OCI-LY3 (cell line): Measurements from ENCODE around the gene C11orf24.
A peak's percentile ranks its signal among the peaks of the same experiment; 100 is the strongest.

Experiments used
- H2AFZ ChIP-seq: fragments of 200-600, 300-600 bp; shearing (Covaris generic); 2 replicates; pipeline ENCODE4 v1.6.0; 2014; ENCODE audit warnings: antibody characterized with exemption, low read depth, low read length
- H3K27ac ChIP-seq: fragments of 200-600, 300-600 bp; sonication (generic); 2 replicates; pipeline ENCODE4 v1.5.1; 2014; ENCODE audit warnings: mild to moderate bottlenecking, low read length, moderate library complexity, mixed read lengths
- H3K27me3 ChIP-seq: fragments of 200-600, 300-600 bp; sonication (generic); 2 replicates; pipeline ENCODE4 v1.6.1; 2014; ENCODE audit warnings: low read depth, low read length, mixed read lengths
- H3K36me3 ChIP-seq: fragments of 200-600, 300-600 bp; sonication (generic); replicated peaks from 2 replicates; pipeline ENCODE3; 2014; ENCODE audit warnings: low read depth, low read length, mixed read lengths
- H3K4me1 ChIP-seq: fragments of 300-600, 200-600 bp; sonication (generic); 2 replicates; pipeline ENCODE4 v1.6.1; 2014; ENCODE audit warnings: low read length, mixed read lengths
- H3K4me2 ChIP-seq: fragments of 200-600, 300-600 bp; sonication (generic); 2 replicates; pipeline ENCODE4 v1.6.1; 2014; ENCODE audit warnings: low read length, mixed read lengths
- H3K4me3 ChIP-seq: fragments of 300-600, 200-600 bp; sonication (generic); 2 replicates; pipeline ENCODE4 v1.5.1; 2014; ENCODE audit warnings: antibody characterized with exemption, mild to moderate bottlenecking, low read length, moderate library complexity
- H3K79me2 ChIP-seq: fragments of 300-600, 200-600 bp; shearing (Covaris generic); 2 replicates; pipeline ENCODE4 v1.6.1; 2014; ENCODE audit warnings: mild to moderate bottlenecking, low read length, mixed read lengths
- H3K9ac ChIP-seq: fragments of 300-600, 200-600 bp; shearing (Covaris generic); 2 replicates; pipeline ENCODE4 v1.6.0; 2014; ENCODE audit warnings: mild to moderate bottlenecking, low read length, moderate library complexity
- H3K9me3 ChIP-seq: fragments of 200-600, 300-600 bp; shearing (Covaris generic); 2 replicates; pipeline ENCODE4 v1.6.1; 2014; ENCODE audit warnings: low read length, mixed read lengths; ENCODE audit not compliant: insufficient read depth
- H4K20me1 ChIP-seq: fragments of 200-600, 300-600 bp; sonication (generic); 2 replicates; pipeline ENCODE4 v1.6.1; 2016; ENCODE audit warnings: low read length, mixed read lengths; ENCODE audit not compliant: insufficient read depth
- CTCF ChIP-seq: fragments of 200-600, 300-600 bp; sonication (generic); IDR thresholded peaks from 2 replicates; pipeline ENCODE4 v1.5.1; 2014; ENCODE audit warnings: antibody characterized with exemption, low read length, low read depth
- EZH2phosphoT487 ChIP-seq: fragments of 200-600 bp; shearing (Covaris generic); IDR thresholded peaks from 2 replicates; pipeline ENCODE4 v1.6.1; 2018; ENCODE audit warnings: antibody characterized with exemption, mixed run types, low read depth

The C11orf24 gene

GRCh38 chr11:68296344-68297051 is 24.7 kb upstream of the C11orf24 start:
- Histone ChIP-seq H3K27me3 (peaks cover 8% of the 10 kb centered on the region), H2AFZ (no peak overlapping the region), H3K36me3 (no peaks in the 10 kb centered on the region), H3K4me3 (no peak overlapping the region), H3K79me2 (no peaks in the 10 kb centered on the region), H4K20me1 (no peaks in the 10 kb centered on the region), H3K4me2 (no peak overlapping the region), H3K4me1 (peaks cover 23% of the 10 kb centered on the region), H3K9ac (no peak overlapping the region), H3K9me3 (no peaks in the 10 kb centered on the region), H3K27ac (no peak overlapping the region)
- TF ChIP-seq EZH2phosphoT487 (no peak), CTCF (no peak)

GRCh38 chr11:68295940-68296339 is 24.2 kb upstream of the C11orf24 start:
- Histone ChIP-seq H4K20me1 (no peaks in the 10 kb centered on the region), H2AFZ (no peak overlapping the region), H3K4me3 (no peak overlapping the region), H3K27me3 (peaks cover 8% of the 10 kb centered on the region), H3K4me2 (no peak overlapping the region), H3K4me1 (peaks cover 23% of the 10 kb centered on the region), H3K27ac (no peak overlapping the region), H3K9ac (no peak overlapping the region), H3K79me2 (no peaks in the 10 kb centered on the region), H3K9me3 (no peaks in the 10 kb centered on the region), H3K36me3 (no peaks in the 10 kb centered on the region)
- TF ChIP-seq EZH2phosphoT487 (no peak), CTCF (no peak)

- Histone ChIP-seq H3K4me1 (peaks cover 23% of the 10 kb centered on the region), H3K27ac (no peak overlapping the region), H3K36me3 (no peaks in the 10 kb centered on the region), H3K4me2 (no peak overlapping the region), H3K9me3 (no peaks in the 10 kb centered on the region), H2AFZ (no peak overlapping the region), H4K20me1 (no peaks in the 10 kb centered on the region), H3K79me2 (no peaks in the 10 kb centered on the region), H3K9ac (no peak overlapping the region), H3K4me3 (no peak overlapping the region), H3K27me3 (peaks cover 8% of the 10 kb centered on the region)
- TF ChIP-seq CTCF (no peak), EZH2phosphoT487 (no peak)
These were observed 23.5 kb upstream of the C11orf24 start for GRCh38 chr11:68295271-68295670.

GRCh38 chr11:68293708-68294107 is 21.9 kb upstream of the C11orf24 start:
- Histone ChIP-seq H3K4me1 (peaks cover 21% of the 10 kb centered on the region), H3K79me2 (no peaks in the 10 kb centered on the region), H3K27ac (no peak overlapping the region), H3K4me2 (peak overlapping the region; percentile 78), H3K9ac (peak overlapping the region; percentile 27), H4K20me1 (no peaks in the 10 kb centered on the region), H3K4me3 (peak overlapping the region; percentile 63), H3K27me3 (peaks cover 4% of the 10 kb centered on the region; the same call in 1 of the 2 replicates), H3K36me3 (no peaks in the 10 kb centered on the region), H2AFZ (peak overlapping the region; percentile 13), H3K9me3 (peaks cover 8% of the 10 kb centered on the region)
- TF ChIP-seq CTCF = no peak
- TF ChIP-seq EZH2phosphoT487 = no peak
